H9 (cell line): ENCODE data around the gene SH3GL1. TPM values are rescaled to one million over a fixed set of nuclear protein-coding genes. Genes with fewer than 3 reads are reported as not detected.

Source experiments
- DNase-seq: peaks from one replicate; pipeline ENCODE4 v3.0.0-alpha.2; 2017
- H2AFZ ChIP-seq: one replicate; pipeline ENCODE4 v1.6.1; 2013; ENCODE audit warnings: mild to moderate bottlenecking, low read length, control low read depth, moderate library complexity
- H2AK5ac ChIP-seq: 2 replicates; pipeline ENCODE4 v1.6.1; 2013; ENCODE audit warnings: low read length, control low read depth, mixed read lengths; ENCODE audit not compliant: insufficient read length
- H2BK120ac ChIP-seq: one replicate; pipeline ENCODE4 v1.6.1; 2013; ENCODE audit warnings: low read depth, mild to moderate bottlenecking, low read length, control low read depth, inconsistent platforms; ENCODE audit not compliant: poor library complexity, severe bottlenecking
- H2BK12ac ChIP-seq: 2 replicates; pipeline ENCODE4 v1.6.1; 2013; ENCODE audit warnings: low read length, control low read depth, mixed read lengths, low read depth; ENCODE audit not compliant: insufficient read length
- H2BK15ac ChIP-seq: 2 replicates; pipeline ENCODE4 v1.6.1; 2013; ENCODE audit warnings: low read depth, low read length, control low read depth
- H2BK20ac ChIP-seq: one replicate; pipeline ENCODE4 v1.6.1; 2013; ENCODE audit warnings: low read depth, mild to moderate bottlenecking, low read length, control low read depth, inconsistent platforms; ENCODE audit not compliant: poor library complexity, severe bottlenecking
- H2BK5ac ChIP-seq: 2 replicates; pipeline ENCODE4 v1.6.1; 2013; ENCODE audit warnings: low read length, control low read depth, mixed read lengths; ENCODE audit not compliant: insufficient read length
- H3K14ac ChIP-seq: 2 replicates; pipeline ENCODE4 v1.6.1; 2013; ENCODE audit warnings: low read length, control low read depth; ENCODE audit not compliant: insufficient read depth
- H3K18ac ChIP-seq: 2 replicates; pipeline ENCODE4 v1.6.1; 2013; ENCODE audit warnings: low read depth, mild to moderate bottlenecking, mixed read lengths, low read length, control low read depth; ENCODE audit not compliant: insufficient read length
- H3K23ac ChIP-seq: 2 replicates; pipeline ENCODE4 v1.6.1; 2013; ENCODE audit warnings: low read length, control low read depth, mixed read lengths, low read depth; ENCODE audit not compliant: insufficient read length
- H3K23me2 ChIP-seq: 2 replicates; pipeline ENCODE4 v1.6.1; 2013; ENCODE audit warnings: low read depth, mild to moderate bottlenecking, mixed read lengths, low read length, control low read depth; ENCODE audit not compliant: insufficient read length, poor library complexity, severe bottlenecking
- H3K27ac ChIP-seq: 2 replicates; pipeline ENCODE4 v1.5.1; 2013; ENCODE audit warnings: low read length, control low read depth, mixed read lengths, low read depth; ENCODE audit not compliant: insufficient read length
- H3K27me3 ChIP-seq: 2 replicates; pipeline ENCODE4 v1.6.1; 2013; ENCODE audit warnings: low read length, control low read depth, inconsistent platforms; ENCODE audit not compliant: insufficient read depth
- H3K4ac ChIP-seq: 2 replicates; pipeline ENCODE4 v1.6.1; 2013; ENCODE audit warnings: low read depth, mild to moderate bottlenecking, control low read depth, inconsistent platforms, low read length, moderate library complexity
- H3K4me1 ChIP-seq: 2 replicates; pipeline ENCODE4 v1.6.1; 2013; ENCODE audit warnings: low read length, control low read depth, inconsistent platforms; ENCODE audit not compliant: insufficient read depth
- H3K4me2 ChIP-seq: 2 replicates; pipeline ENCODE4 v1.6.1; 2013; ENCODE audit warnings: low read length, control low read depth, mixed read lengths; ENCODE audit not compliant: insufficient read length, insufficient read depth
- H3K56ac ChIP-seq: 2 replicates; pipeline ENCODE4 v1.6.1; 2013; ENCODE audit warnings: low read depth, mild to moderate bottlenecking, mixed read lengths, low read length, control low read depth; ENCODE audit not compliant: insufficient read length
- H3K79me1 ChIP-seq: 2 replicates; pipeline ENCODE4 v1.6.1; 2013; ENCODE audit warnings: low read depth, mild to moderate bottlenecking, moderate library complexity, low read length, control low read depth, inconsistent platforms; ENCODE audit not compliant: insufficient read depth, poor library complexity, severe bottlenecking
- H3K79me2 ChIP-seq: 2 replicates; pipeline ENCODE4 v1.6.1; 2013; ENCODE audit warnings: low read length, control low read depth, inconsistent platforms; ENCODE audit not compliant: insufficient read depth
- H3K9ac ChIP-seq: 2 replicates; pipeline ENCODE4 v1.6.1; 2013; ENCODE audit warnings: low read length, control low read depth, mixed read lengths; ENCODE audit not compliant: insufficient read length; ENCODE audit errors: extremely low read depth
- H3K9me3 ChIP-seq: one replicate; pipeline ENCODE4 v1.6.1; 2013; ENCODE audit warnings: low read depth, low read length, inconsistent platforms; ENCODE audit not compliant: control insufficient read depth
- H3T11ph ChIP-seq: one replicate; pipeline ENCODE4 v1.6.1; 2013; ENCODE audit warnings: mild to moderate bottlenecking, low read length, control low read depth, inconsistent platforms
- H4K20me1 ChIP-seq: one replicate; pipeline ENCODE4 v1.6.1; 2013; ENCODE audit not compliant: control insufficient read depth, insufficient read length, insufficient read depth
- H4K5ac ChIP-seq: 2 replicates; pipeline ENCODE4 v1.6.1; 2013; ENCODE audit warnings: low read depth, mild to moderate bottlenecking, mixed read lengths, low read length, control low read depth; ENCODE audit not compliant: insufficient read length
- H4K8ac ChIP-seq: replicated peaks from 2 replicates; pipeline ENCODE4 v1.6.1; 2013; ENCODE audit warnings: low read length, control low read depth, mixed read lengths, low read depth; ENCODE audit not compliant: insufficient read length
- H4K91ac ChIP-seq: 2 replicates; pipeline ENCODE4 v1.6.1; 2013; ENCODE audit warnings: low read depth, mild to moderate bottlenecking, moderate library complexity, mixed read lengths, low read length, control low read depth; ENCODE audit not compliant: insufficient read length
- H3K27ac Mint-ChIP-seq, 3 experiments: 2 replicates in 2 of 3; 3 replicates in 1 of 3; pipeline ENCODE4 v1.8.0; 2020 to 2021; ENCODE audit warnings: mixed read lengths in 3 of 3, mild to moderate bottlenecking in 1 of 3, moderate library complexity in 1 of 3
- H3K27me3 Mint-ChIP-seq: 2 replicates; pipeline ENCODE4 v1.8.0; 2021; ENCODE audit warnings: low read depth, mild to moderate bottlenecking, moderate library complexity, mixed read lengths
- H3K36me3 Mint-ChIP-seq, 3 experiments: 2 replicates in 2 of 3; 3 replicates in 1 of 3; pipeline ENCODE4 v1.8.0; 2020 to 2021; ENCODE audit warnings: low read depth in 3 of 3, mixed read lengths in 3 of 3; ENCODE audit not compliant: insufficient read depth in 1 of 3
- H3K4me1 Mint-ChIP-seq, 2 experiments: 2 replicates each; pipeline ENCODE4 v1.8.0; 2020; ENCODE audit warnings: mixed read lengths in 2 of 2
- H3K4me3 Mint-ChIP-seq, 2 experiments: 2 replicates in 1 of 2; 3 replicates in 1 of 2; pipeline ENCODE4 v1.8.0; 2020 to 2021; ENCODE audit warnings: mild to moderate bottlenecking in 2 of 2, mixed read lengths in 2 of 2, moderate library complexity in 1 of 2
- H3K9me3 Mint-ChIP-seq, 2 experiments: 2 replicates in 1 of 2; 3 replicates in 1 of 2; pipeline ENCODE4 v1.8.0; 2020; ENCODE audit warnings: mild to moderate bottlenecking in 2 of 2, mixed read lengths in 2 of 2, moderate library complexity in 1 of 2
- WGBS: extraction: QIAGEN DNeasy Blood & Tissue Kit; methylation state at CpG from one replicate; pipeline ENCODE4 v1.1.7; 2013; ENCODE audit warnings: missing lambda C conversion rate, low lambda C conversion rate, mixed read lengths; ENCODE audit not compliant: insufficient read length; ENCODE audit errors: extremely low coverage; 5-methylcytosine and 5-hydroxymethylcytosine counted together
- total RNA-seq: library from RNA; stranded (reverse); gene quantifications from 2 replicates; pipeline ENCODE4 v1.2.1, GENCODE V29; 2021
- TF ChIP-seq, protein P1 (sequence below): fragments of 200-600 bp; sonication (generic); conservative IDR thresholded peaks from 3 replicates; pipeline ENCODE4 v1.8.0; 2021; ENCODE audit warnings: antibody characterized with exemption, mild to moderate bottlenecking

SH3GL1 gene
- total RNA-seq, 1 experiment from 2014 or later: 85.5 TPM

- WGBS: no CpG with 5 or more reads among the region's 16 CpGs
- Mint-ChIP-seq H3K27me3 (peaks cover 6% of the 10 kb centered on the region), H3K4me3 (no peak overlapping the region), H3K27ac (no peak overlapping the region), H3K36me3 (peaks cover 0 to 31% (median 15%) of the 10 kb centered on the region in 3 experiments; a peak in 6 of 7 replicates), H3K9me3 (no peaks in the 10 kb centered on the region), H3K4me1 (peaks cover 16 to 24% of the 10 kb centered on the region in 2 experiments)
- Histone ChIP-seq H3K27me3 (no peaks in the 10 kb centered on the region), H3K4ac (no peak overlapping the region), H3T11ph (no peak overlapping the region), H3K4me2 (no peak overlapping the region), H4K5ac (no peak overlapping the region), H3K14ac (no peak overlapping the region; the same call in 1 of the 2 replicates), H2AK5ac (no peak overlapping the region), H4K20me1 (no peaks in the 10 kb centered on the region), H2BK20ac (no peak overlapping the region), H3K79me2 (no peaks in the 10 kb centered on the region), H2BK5ac (no peak overlapping the region), H2BK12ac (no peak overlapping the region), H4K8ac (no peak overlapping the region), H3K4me1 (no peaks in the 10 kb centered on the region; the same call in 1 of the 2 replicates), H3K9me3 (no peaks in the 10 kb centered on the region), H3K9ac (no peak overlapping the region), H3K56ac (no peak overlapping the region), H3K23me2 (no peaks in the 10 kb centered on the region), H3K18ac (no peak overlapping the region), H4K91ac (no peak overlapping the region), H2BK15ac (no peak overlapping the region), H3K23ac (no peak overlapping the region), H3K79me1 (no peaks in the 10 kb centered on the region), H3K27ac (no peak overlapping the region), H2BK120ac (no peak overlapping the region), H2AFZ (no peak overlapping the region)
- no peak for DNase-seq
- TF ChIP-seq, protein P1, sequence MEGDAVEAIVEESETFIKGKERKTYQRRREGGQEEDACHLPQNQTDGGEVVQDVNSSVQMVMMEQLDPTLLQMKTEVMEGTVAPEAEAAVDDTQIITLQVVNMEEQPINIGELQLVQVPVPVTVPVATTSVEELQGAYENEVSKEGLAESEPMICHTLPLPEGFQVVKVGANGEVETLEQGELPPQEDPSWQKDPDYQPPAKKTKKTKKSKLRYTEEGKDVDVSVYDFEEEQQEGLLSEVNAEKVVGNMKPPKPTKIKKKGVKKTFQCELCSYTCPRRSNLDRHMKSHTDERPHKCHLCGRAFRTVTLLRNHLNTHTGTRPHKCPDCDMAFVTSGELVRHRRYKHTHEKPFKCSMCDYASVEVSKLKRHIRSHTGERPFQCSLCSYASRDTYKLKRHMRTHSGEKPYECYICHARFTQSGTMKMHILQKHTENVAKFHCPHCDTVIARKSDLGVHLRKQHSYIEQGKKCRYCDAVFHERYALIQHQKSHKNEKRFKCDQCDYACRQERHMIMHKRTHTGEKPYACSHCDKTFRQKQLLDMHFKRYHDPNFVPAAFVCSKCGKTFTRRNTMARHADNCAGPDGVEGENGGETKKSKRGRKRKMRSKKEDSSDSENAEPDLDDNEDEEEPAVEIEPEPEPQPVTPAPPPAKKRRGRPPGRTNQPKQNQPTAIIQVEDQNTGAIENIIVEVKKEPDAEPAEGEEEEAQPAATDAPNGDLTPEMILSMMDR: no peak
These were observed 35.0 kb downstream of the SH3GL1 start for GRCh38 chr19:4365341-4365740.
